GM19455 (cell line): ENCODE results near the gene DNMT3L.
"Not testable (repeated sequence)": the region's sequence is repeated elsewhere in the genome, so short reads cannot be mapped to it uniquely, and the experiment has no call there.

Source experiments
- ATAC-seq: cut with Tn5 transposase; IDR thresholded peaks from one replicate; pipeline ENCODE4 v1.9.1; 2021; ENCODE audit not compliant: unreplicated experiment

Gene DNMT3L

GRCh38 chr21:44261675-44262295 is at the start of gene DNMT3L:
DNMT3L (minus strand) TSS chr21:44261897; CDS start chr21:44261259, 638 bp downstream.
- no peak for ATAC-seq

- no peak for ATAC-seq
These were observed 49.2 kb upstream of the DNMT3L start for GRCh38 chr21:44310628-44311507.

GRCh38 chr21:44306936-44307704 is 45.4 kb upstream of the DNMT3L start:
- no peak for ATAC-seq

- no peak for ATAC-seq
These were observed 44.0 kb upstream of the DNMT3L start for GRCh38 chr21:44305691-44306090.

- ATAC-seq: no peak
These were observed 43.2 kb upstream of the DNMT3L start for GRCh38 chr21:44304877-44305293.

- no peak for ATAC-seq
These were observed 42.4 kb upstream of the DNMT3L start for GRCh38 chr21:44304011-44304616.

GRCh38 chr21:44303490-44303981 is 41.8 kb upstream of the DNMT3L start:
- no peak for ATAC-seq

GRCh38 chr21:44302573-44303401 is 41.1 kb upstream of the DNMT3L start:
- not testable (repeated sequence) for ATAC-seq

GRCh38 chr21:44301961-44302406 is 40.3 kb upstream of the DNMT3L start:
- no peak for ATAC-seq

- ATAC-seq: no peak
These were observed 39.4 kb upstream of the DNMT3L start for GRCh38 chr21:44301141-44301540.

GRCh38 chr21:44300262-44300959 is 38.7 kb upstream of the DNMT3L start:
- ATAC-seq: peak; percentile 28

- ATAC-seq: peak; percentile 62
These were observed 38.0 kb upstream of the DNMT3L start, which contains the start of gene PFKL for GRCh38 chr21:44299458-44300261. PFKL (plus strand) TSS chr21:44300053; CDS start chr21:44300106, 53 bp downstream.

- ATAC-seq: no peak
These were observed 37.4 kb upstream of the DNMT3L start for GRCh38 chr21:44299085-44299457.

- ATAC-seq: no peak
These were observed 36.6 kb upstream of the DNMT3L start for GRCh38 chr21:44298301-44298700.

GRCh38 chr21:44297525-44298290 is 36.0 kb upstream of the DNMT3L start:
- no peak for ATAC-seq

GRCh38 chr21:44296916-44297315 is 35.2 kb upstream of the DNMT3L start:
- no peak for ATAC-seq

GRCh38 chr21:44296103-44296519 is 34.4 kb upstream of the DNMT3L start:
- no peak for ATAC-seq

GRCh38 chr21:44295646-44296045 is 33.9 kb upstream of the DNMT3L start:
- ATAC-seq: no peak
